ENCODE data around the gene ZBED4.

Gene ZBED4

GRCh38 chr22:49879871-49880270 is 26.2 kb downstream of the ZBED4 start:
- no peak for DNase-seq

- DNase-seq = no peak
These were observed 26.6 kb downstream of the ZBED4 start for GRCh38 chr22:49880281-49880680.

DNA sequence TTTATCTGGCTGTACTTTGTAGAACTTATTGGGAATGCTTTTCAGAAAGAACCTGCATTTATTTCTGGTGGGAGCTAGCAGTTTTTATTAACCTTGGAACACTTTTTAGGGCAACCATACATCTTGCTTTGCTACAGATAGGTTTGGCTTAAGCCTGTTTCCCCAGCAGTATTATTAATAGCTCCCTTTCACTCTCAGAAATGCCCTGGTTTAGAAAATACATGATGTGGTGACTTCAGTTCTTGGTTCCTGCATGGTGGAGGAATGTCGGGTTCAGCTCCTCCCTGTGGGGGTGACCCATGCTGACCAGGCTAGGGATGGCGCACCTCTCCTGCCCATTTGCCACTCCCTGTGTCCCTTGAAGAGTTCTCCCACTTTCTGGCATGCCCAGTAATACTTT is 28.2 kb downstream of the ZBED4 start:
- no peak for DNase-seq

DNA sequence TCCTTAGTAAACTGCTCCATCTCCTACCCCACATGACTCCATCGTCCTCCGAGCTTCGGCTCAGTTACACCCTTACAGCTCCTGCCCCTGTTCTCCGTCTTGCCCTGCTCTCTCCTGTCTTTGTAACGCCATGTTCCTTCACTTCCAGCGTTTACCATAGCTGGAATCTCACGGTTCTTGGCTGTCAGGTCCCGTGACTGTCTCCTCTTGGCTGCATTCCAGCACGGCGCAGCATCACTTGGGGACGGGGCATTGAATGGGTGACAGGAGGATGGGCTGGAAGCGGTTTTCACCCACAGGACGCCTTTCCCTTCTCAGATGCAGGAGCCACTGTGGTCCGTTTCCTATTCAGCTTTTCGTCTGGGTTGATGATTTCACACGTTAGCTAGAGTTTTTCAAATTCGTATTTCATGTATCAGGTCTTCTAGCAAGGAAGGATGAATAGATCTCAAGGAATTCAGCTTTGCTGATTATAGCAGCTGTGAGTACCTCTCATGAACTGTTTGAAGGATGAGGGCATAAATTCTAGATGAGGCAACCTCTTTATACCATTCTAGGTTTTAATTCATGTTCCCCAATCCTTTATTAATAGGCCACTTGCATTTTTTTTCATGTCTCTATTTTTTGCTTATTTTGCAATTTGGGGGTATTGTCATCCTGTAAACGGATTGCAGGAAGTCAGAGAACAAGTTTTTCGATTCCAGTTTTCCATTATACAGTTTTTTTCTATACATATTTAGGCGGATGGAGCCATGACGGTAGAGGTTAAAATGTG is 29.1 kb downstream of the ZBED4 start:
- DNase-seq = no peak

GRCh38 chr22:49883294-49883640 is 29.6 kb downstream of the ZBED4 start:
- no peak for DNase-seq

DNA sequence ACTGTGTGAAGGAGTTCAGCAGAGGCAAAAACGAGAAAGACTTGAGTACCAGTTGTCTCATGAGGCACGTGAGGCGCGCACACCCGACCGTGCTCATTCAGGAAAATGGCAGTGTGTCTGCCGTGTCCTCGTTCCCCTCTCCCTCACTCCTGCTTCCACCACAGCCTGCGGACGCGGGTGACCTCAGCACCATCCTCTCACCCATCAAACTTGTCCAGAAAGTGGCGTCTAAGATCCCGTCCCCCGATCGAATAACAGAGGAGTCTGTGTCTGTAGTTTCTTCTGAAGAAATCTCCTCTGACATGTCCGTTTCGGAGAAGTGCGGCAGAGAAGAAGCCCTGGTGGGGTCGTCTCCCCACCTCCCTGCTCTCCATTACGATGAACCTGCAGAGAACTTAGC is 30.4 kb downstream of the ZBED4 start:
- DNase-seq = no peak

- no peak for DNase-seq
These were observed 31.0 kb downstream of the ZBED4 start for GRCh38 chr22:49884503-49885260.

DNA sequence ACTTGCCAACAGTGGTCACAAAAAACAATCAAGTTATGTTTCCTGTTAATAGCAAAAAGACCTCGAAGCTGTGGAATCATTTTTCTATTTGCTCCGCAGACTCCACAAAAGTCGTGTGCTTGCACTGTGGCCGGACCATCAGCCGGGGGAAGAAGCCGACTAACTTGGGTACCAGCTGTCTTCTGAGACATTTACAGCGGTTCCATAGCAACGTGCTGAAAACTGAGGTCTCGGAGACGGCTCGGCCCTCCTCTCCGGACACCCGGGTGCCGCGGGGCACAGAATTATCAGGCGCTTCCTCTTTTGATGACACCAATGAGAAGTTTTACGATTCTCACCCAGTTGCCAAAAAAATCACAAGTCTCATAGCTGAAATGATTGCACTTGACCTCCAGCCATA is 31.6 kb downstream of the ZBED4 start:
- DNase-seq = no peak

DNA sequence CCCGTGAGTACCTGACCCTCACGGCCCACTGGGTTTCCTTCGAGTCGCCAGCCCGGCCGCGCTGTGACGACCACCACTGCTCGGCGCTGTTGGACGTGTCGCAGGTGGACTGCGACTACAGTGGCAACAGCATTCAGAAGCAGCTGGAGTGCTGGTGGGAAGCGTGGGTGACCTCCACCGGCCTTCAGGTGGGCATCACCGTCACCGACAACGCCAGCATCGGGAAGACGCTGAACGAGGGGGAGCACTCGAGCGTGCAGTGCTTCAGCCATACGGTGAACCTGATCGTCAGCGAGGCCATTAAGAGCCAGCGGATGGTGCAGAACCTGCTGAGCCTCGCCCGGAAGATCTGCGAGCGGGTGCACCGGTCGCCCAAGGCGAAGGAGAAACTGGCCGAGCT is 32.2 kb downstream of the ZBED4 start:
- DNase-seq = no peak

DNA sequence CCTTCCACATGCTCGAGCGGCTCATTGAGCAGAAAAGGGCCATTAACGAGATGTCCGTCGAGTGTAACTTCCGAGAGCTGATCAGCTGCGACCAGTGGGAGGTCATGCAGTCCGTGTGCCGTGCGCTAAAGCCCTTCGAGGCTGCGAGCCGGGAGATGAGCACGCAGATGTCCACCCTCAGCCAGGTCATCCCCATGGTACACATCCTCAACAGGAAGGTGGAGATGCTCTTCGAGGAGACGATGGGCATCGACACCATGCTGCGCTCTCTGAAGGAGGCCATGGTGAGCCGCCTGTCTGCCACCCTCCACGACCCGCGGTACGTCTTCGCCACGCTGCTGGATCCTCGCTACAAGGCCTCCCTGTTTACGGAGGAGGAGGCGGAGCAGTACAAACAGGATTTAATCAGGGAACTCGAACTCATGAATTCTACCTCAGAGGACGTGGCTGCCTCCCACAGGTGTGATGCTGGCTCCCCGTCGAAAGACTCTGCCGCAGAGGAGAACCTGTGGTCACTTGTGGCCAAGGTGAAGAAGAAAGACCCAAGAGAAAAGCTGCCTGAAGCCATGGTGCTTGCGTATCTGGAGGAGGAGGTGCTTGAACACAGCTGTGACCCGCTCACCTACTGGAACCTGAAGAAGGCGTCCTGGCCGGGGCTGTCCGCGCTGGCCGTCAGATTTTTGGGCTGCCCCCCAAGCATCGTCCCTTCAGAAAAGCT is 32.9 kb downstream of the ZBED4 start:
- no peak for DNase-seq

DNA sequence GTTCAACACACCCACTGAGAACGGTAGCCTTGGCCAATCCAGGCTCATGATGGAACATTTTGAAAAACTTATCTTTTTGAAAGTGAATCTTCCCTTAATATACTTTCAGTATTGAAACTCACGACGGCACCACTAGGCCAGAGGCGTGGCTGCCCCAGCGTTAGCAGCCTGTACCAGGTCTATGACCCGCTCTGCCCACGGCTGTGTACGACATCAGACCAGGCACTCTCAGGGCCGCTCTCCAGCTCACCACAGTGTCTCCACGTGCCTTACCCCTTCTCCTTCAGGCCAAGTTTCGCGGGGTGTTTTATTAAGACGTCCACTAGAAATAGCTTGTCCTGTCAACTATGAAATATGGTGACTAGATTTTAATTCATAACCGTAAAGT is 33.4 kb downstream of the ZBED4 start:
- DNase-seq = no peak

- DNase-seq = no peak
These were observed 34.1 kb downstream of the ZBED4 start for GRCh38 chr22:49887702-49888101.

DNA sequence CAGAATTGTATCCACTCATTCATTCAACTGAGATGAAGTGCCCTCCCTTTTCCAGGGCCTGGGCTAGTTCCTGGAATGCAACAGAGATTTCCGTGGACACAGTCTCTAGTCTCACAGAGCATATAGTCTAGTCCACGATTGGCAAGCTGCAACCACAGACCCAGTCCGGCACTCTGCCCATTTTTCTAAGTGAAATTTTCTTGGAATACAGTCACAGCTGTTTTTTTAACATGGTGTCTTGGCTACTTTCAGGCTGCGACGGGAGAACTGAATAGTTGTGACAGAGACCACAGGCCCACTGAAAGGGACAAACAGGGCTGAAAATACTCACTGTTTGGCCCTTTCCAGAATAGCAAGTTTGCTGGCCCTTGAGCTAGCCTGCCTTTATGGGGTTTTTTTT is 35.4 kb downstream of the ZBED4 start:
- DNase-seq = no peak

DNA sequence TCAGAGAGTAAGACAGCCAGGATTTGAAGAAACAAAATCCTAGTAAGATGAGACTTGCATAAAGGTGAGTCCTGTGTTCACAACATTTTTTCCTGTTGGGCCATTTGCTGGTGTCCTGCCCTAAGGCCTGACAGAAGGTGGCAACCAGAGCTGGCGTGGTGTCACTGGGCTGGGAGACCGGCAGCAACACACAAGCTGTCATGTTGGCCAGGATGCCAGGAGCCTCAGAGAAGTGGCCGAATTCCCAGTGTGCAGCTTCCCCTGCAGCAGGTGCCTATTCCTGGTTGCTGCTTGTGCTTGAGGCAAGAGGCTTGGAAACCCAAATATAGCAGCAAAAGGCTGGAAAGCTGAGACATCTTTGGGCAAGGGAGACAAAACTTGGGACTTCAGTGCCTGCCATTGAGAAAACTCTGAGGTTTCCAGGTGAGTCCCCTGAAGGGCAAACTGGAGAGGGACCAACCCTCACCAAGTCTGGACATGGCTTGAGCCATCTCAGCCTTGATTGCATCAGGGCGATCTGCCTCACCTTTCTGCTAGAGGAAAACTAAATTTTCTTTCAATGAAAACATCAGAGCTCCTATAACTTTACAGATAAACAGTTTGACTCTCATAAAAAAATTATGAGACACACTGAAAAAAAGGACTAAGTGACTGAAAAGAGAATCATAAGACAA is 38.7 kb downstream of the ZBED4 start:
- no peak for DNase-seq

- no peak for DNase-seq
These were observed 39.4 kb downstream of the ZBED4 start for GRCh38 chr22:49893025-49893424.

- DNase-seq = no peak
These were observed 40.8 kb downstream of the ZBED4 start for GRCh38 chr22:49894322-49895054.

DNA sequence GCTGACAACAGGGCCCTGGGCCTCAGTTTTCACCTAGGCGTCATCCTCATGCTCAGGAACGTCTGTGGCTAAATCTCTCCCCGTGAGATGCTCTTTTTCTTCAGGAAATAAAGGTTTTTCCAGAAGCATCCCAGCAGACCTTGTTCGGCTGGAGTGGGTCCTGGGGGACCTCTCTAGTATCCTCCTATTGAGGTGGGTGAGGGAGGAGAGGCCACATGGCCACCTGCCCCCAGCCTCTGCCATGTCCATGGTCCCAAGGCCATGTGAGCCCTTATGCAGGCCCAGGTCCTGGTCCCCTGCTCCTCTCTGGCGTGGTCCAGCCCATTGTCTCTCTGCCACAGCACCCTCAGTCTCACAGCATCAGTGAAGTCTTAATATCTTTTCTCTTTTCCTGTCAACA is 42.6 kb downstream of the ZBED4 start:
- no peak for DNase-seq

DNA sequence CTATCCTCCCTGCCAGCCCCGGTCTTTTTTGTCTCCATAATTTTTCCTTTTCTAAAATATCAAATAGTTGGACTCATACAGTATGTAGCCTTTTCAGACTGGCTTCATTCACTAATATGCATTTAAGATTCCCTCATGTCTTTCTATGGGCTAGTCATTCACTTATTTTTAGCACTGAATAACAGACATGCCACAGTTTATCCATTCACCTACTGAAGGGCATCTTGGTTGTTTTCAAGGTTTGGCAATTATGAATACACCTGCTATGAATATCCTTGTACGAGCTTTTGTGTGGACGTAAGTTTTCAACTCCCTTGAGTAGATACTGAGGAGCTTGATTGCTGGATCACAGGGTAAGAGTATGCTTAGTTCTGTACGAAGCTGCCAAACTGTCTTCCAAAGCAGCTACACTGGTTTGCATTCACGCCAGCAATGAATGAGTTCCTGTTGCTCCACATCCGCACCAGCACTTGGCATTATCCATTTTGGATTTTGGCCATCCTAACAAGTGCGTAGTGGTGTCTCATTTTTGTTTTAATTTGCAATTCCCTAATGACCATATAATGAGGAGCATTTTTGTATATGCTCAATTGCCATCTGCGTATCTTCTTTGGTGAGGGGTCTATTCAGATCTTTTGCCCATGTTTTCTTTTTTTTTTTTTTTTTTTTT is 43.5 kb downstream of the ZBED4 start:
- no peak for DNase-seq

DNA sequence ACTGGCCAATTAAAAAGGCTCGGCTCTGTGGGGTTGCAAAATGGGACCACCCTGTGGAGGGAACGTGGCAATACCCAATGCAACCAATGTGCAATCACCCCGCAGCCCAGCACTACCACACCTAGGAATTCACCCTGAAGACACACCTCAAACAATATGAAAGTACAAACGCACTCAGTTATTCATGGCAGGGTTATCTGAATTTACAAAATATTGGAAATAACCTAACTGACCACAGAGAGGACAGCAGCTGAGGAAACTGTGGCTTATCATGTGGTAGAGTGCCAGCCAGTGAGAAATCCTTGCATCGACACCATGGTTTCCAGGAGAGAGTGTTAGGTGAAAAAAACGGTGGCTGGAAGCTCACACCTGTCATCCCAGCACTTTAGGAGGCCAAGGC is 45.9 kb downstream of the ZBED4 start:
- DNase-seq = no peak

- DNase-seq = no peak
These were observed 47.0 kb downstream of the ZBED4 start for GRCh38 chr22:49900441-49901230.

DNA sequence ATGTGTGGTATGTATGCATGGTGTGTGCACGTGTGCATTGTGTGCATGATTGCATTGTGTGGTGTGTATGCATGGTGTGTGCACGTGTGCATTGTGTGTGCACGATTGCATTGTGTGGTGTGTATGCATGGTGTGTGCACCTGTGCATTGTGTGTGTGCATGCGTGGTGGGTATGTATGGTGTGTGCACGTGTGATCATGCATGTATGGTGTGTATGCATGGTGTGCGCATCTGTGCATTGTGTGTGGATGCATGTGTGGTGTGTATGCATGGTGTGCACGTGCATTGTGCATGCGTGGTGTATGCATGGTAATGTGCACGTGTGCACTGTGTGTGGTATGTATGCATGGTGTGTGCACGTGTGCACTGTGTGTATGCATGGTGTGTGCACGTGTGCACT is 47.8 kb downstream of the ZBED4 start:
- DNase-seq = no peak

Measured in activated CD4-positive, CD25-positive, alpha-beta regulatory T cell treated with anti-CD3 and anti-CD28 coated beads, Interleukin-2, amount 50 U/mL, for 72 hours (primary cell).